BLaER1 (cell line): Measurements from ENCODE around the gene CNEP1R1.
A peak's percentile ranks its signal among the peaks of the same experiment; 100 is the strongest.
"Not testable (repeated sequence)": the region's sequence is repeated elsewhere in the genome, so short reads cannot be mapped to it uniquely, and the experiment has no call there.

Source experiments
- H3K27ac ChIP-seq: shearing (Covaris generic); formaldehyde crosslinking; 2 replicates; pipeline ENCODE4 v1.8.1; 2022
- H3K27me3 ChIP-seq: shearing (Covaris generic); formaldehyde crosslinking; 2 replicates; pipeline ENCODE4 v1.8.1; 2022
- H3K36me3 ChIP-seq: shearing (Covaris generic); formaldehyde crosslinking; 2 replicates; pipeline ENCODE4 v1.8.1; 2022
- H3K4me1 ChIP-seq: shearing (Covaris generic); formaldehyde crosslinking; 2 replicates; pipeline ENCODE4 v1.8.1; 2022
- H3K4me2 ChIP-seq: shearing (Covaris generic); formaldehyde crosslinking; 2 replicates; pipeline ENCODE4 v1.8.1; 2022
- H3K4me3 ChIP-seq: shearing (Covaris generic); formaldehyde crosslinking; 2 replicates; pipeline ENCODE4 v1.8.1; 2022
- H3K9ac ChIP-seq: shearing (Covaris generic); formaldehyde crosslinking; 2 replicates; pipeline ENCODE4 v1.8.1; 2022
- H3K9me3 ChIP-seq: shearing (Covaris generic); formaldehyde crosslinking; 2 replicates; pipeline ENCODE4 v1.8.1; 2022
- H4K20me1 ChIP-seq: shearing (Covaris generic); formaldehyde crosslinking; 2 replicates; pipeline ENCODE4 v1.8.1; 2022
- Cebpa-rat ChIP-seq: shearing (Covaris generic); IDR thresholded peaks from 2 replicates; pipeline ENCODE4 v1.8.1; 2022

CNEP1R1 gene

GRCh38 chr16:50012182-50012581, 12.8 kb upstream of the CNEP1R1 start:
- Histone ChIP-seq H3K4me1 (0 out of 2 replicates have a peak, but pooled peaks cover 5% of the 10 kb centered on the region), H3K4me2 (no peak overlapping the region), H3K36me3 (no peaks in the 10 kb centered on the region), H3K27me3 (no peaks in the 10 kb centered on the region), H3K27ac (no peak overlapping the region), H3K9ac (no peak overlapping the region), H3K4me3 (no peak overlapping the region), H4K20me1 (no peaks in the 10 kb centered on the region), H3K9me3 (peaks cover 18% of the 10 kb centered on the region)
- TF ChIP-seq Cebpa-rat: no peak

DNA sequence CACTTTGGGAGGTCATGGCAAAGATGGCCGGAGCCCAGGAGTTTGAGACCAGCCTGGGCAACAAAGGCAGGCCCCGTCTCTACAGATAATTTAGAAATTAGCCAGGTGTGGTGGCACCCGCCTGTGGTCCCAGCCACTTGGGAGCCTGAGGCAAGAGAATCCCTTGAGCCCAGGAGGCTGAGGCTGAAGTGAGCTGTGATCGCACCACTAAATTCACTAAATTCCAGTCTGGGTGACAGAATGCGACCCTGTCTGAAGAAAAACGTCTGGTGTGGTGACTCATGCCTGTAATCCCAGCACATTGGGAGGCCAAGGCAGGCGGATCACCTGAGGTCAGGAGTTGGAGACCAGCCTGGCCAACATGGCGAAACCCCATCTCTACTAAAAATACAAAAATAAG, 10.8 kb upstream of the CNEP1R1 start:
- not testable (repeated sequence) for H3K4me1 ChIP-seq, H4K20me1 ChIP-seq, H3K4me3 ChIP-seq, H3K4me2 ChIP-seq, H3K36me3 ChIP-seq, H3K27me3 ChIP-seq, H3K27ac ChIP-seq, H3K9ac ChIP-seq, H3K9me3 ChIP-seq

DNA sequence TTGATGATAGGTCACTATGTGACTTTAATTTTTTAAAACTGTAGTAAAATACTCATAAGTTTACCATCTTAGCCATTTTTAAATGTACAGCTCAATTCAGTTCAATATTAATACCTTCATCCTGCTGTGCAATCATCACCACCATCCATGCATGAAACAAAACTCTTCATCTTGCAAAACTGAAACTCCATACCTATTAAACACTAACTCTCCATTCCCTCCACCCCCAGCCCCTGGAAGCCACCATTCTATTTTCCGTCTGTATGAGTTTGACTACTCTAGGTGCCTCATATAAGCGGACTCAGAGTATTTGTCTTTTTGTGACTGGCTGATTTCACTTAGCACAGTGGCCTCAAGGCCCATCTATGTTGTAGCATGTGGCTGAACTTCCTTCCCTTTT, 9.4 kb upstream of the CNEP1R1 start:
- Histone ChIP-seq H3K36me3 (no peaks in the 10 kb centered on the region), H3K4me3 (no peak overlapping the region), H3K4me1 (0 out of 2 replicates have a peak, but pooled peaks cover 5% of the 10 kb centered on the region), H3K27me3 (no peaks in the 10 kb centered on the region), H3K9ac (no peak overlapping the region), H3K4me2 (no peak overlapping the region), H3K9me3 (no peaks in the 10 kb centered on the region), H4K20me1 (no peaks in the 10 kb centered on the region), H3K27ac (no peak overlapping the region)
- TF ChIP-seq Cebpa-rat: no peak

- no peaks in the 10 kb centered on the region for H3K9me3 ChIP-seq
- no peak for TF ChIP-seq Cebpa-rat
- no peak overlapping the region for H3K4me2 ChIP-seq
- H4K20me1 ChIP-seq: no peaks in the 10 kb centered on the region
- H3K27me3 ChIP-seq: no peaks in the 10 kb centered on the region
- no peak overlapping the region for H3K27ac ChIP-seq
- no peaks in the 10 kb centered on the region for H3K4me1 ChIP-seq
- no peak overlapping the region for H3K4me3 ChIP-seq
- H3K36me3 ChIP-seq: no peaks in the 10 kb centered on the region
- no peak overlapping the region for H3K9ac ChIP-seq
These were observed 7.5 kb upstream of the CNEP1R1 start for GRCh38 chr16:50017553-50017952.

GRCh38 chr16:50021544-50021943, 3.5 kb upstream of the CNEP1R1 start:
- no peak overlapping the region for H3K4me2 ChIP-seq
- peaks cover 16% of the 10 kb centered on the region for H3K4me1 ChIP-seq
- H3K36me3 ChIP-seq: no peaks in the 10 kb centered on the region
- no peak overlapping the region for H3K9ac ChIP-seq
- TF ChIP-seq Cebpa-rat: no peak
- H3K4me3 ChIP-seq: no peak overlapping the region
- H4K20me1 ChIP-seq: peaks cover 14% of the 10 kb centered on the region
- no peaks in the 10 kb centered on the region for H3K9me3 ChIP-seq
- no peaks in the 10 kb centered on the region for H3K27me3 ChIP-seq
- no peak overlapping the region for H3K27ac ChIP-seq

GRCh38 chr16:50023641-50024040, 1.4 kb upstream of the CNEP1R1 start:
- no peak for TF ChIP-seq Cebpa-rat
- Histone ChIP-seq H3K27me3 (no peaks in the 10 kb centered on the region), H3K4me3 (no peak overlapping the region), H3K4me2 (no peak overlapping the region), H4K20me1 (peaks cover 24% of the 10 kb centered on the region), H3K27ac (no peak overlapping the region), H3K9me3 (no peaks in the 10 kb centered on the region), H3K4me1 (peaks cover 28% of the 10 kb centered on the region), H3K36me3 (peaks cover 7% of the 10 kb centered on the region), H3K9ac (no peak overlapping the region)

DNA sequence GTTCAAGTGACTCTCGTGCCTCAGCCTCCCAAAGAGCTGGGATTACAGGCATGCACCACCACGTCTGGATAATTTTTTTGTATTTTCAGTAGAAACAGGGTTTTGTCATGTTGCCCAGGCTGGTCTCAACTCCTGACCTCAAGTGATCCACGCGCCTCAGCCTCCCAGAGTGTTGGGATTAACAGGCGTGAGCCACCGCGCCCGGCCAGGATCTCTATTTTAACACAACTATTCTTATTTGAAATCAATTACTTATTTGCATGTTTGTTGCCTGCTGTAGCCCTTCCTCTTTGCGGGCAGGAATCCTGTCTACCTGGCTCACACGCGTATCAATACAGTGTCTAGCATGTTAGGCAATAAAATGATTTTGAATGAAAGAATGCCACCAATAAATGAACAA, 818 bp upstream of the CNEP1R1 start:
- Histone ChIP-seq H3K4me2 (peak overlapping the region; percentile 62), H3K4me1 (peaks cover 28% of the 10 kb centered on the region), H3K4me3 (no peak overlapping the region), H4K20me1 (peaks cover 30% of the 10 kb centered on the region), H3K9ac (no peak overlapping the region), H3K27ac (no peak overlapping the region), H3K27me3 (no peaks in the 10 kb centered on the region), H3K36me3 (peaks cover 9% of the 10 kb centered on the region), H3K9me3 (no peaks in the 10 kb centered on the region)
- TF ChIP-seq Cebpa-rat: no peak

- Histone ChIP-seq H3K4me3 (peak overlapping the region; percentile 92), H3K27ac (peak overlapping the region; percentile 84)
These were observed 509 bp downstream of the CNEP1R1 start for GRCh38 chr16:50025537-50025931.

DNA sequence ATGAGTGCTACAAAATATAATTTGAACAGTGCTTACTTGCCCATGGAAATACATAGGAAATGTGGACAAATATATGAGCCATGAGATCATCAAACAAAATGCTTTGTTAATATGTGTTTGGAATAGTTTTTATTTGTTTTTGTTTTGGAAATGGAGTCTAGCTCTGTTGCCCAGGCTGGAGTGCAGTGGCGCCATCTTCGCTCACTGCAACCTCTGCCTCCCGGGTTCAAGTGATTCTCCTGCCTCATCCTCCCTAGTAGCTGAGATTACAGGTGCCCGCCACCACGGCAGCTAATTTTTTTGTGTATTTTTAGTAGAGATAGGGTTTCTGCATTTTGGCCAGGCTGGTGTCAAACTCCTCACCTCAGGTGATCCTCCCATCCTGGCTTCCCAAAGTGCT, 2.8 kb downstream of the CNEP1R1 start:
- peaks cover 28% of the 10 kb centered on the region for H3K4me1 ChIP-seq
- H3K27ac ChIP-seq: no peak overlapping the region
- H4K20me1 ChIP-seq: peaks cover 62% of the 10 kb centered on the region
- TF ChIP-seq Cebpa-rat: no peak
- no peaks in the 10 kb centered on the region for H3K9me3 ChIP-seq
- no peaks in the 10 kb centered on the region for H3K27me3 ChIP-seq
- no peak overlapping the region for H3K9ac ChIP-seq
- H3K4me3 ChIP-seq: no peak overlapping the region
- H3K36me3 ChIP-seq: peaks cover 45% of the 10 kb centered on the region
- H3K4me2 ChIP-seq: no peak overlapping the region

More at GRCh38 chr16:50025537-50025931, 509 bp downstream of the CNEP1R1 start:
- TF ChIP-seq Cebpa-rat: no peak
- Histone ChIP-seq H3K9me3 (no peaks in the 10 kb centered on the region), H3K4me1 (peaks cover 28% of the 10 kb centered on the region), H3K9ac (peak overlapping the region; percentile 89), H3K36me3 (peaks cover 22% of the 10 kb centered on the region), H4K20me1 (peaks cover 42% of the 10 kb centered on the region), H3K27me3 (no peaks in the 10 kb centered on the region), H3K4me2 (peak overlapping the region; percentile 97)

- H3K4me1 ChIP-seq: peaks cover 18% of the 10 kb centered on the region
- H3K9me3 ChIP-seq: no peaks in the 10 kb centered on the region
- peaks cover 20% of the 10 kb centered on the region for H4K20me1 ChIP-seq
- no peak overlapping the region for H3K27ac ChIP-seq
- H3K9ac ChIP-seq: no peak overlapping the region
- H3K27me3 ChIP-seq: no peaks in the 10 kb centered on the region
- no peak for TF ChIP-seq Cebpa-rat
- no peak overlapping the region for H3K4me2 ChIP-seq
- peaks cover 67% of the 10 kb centered on the region for H3K36me3 ChIP-seq
- no peak overlapping the region for H3K4me3 ChIP-seq
These were observed 10.5 kb downstream of the CNEP1R1 start for GRCh38 chr16:50035468-50035992.

DNA sequence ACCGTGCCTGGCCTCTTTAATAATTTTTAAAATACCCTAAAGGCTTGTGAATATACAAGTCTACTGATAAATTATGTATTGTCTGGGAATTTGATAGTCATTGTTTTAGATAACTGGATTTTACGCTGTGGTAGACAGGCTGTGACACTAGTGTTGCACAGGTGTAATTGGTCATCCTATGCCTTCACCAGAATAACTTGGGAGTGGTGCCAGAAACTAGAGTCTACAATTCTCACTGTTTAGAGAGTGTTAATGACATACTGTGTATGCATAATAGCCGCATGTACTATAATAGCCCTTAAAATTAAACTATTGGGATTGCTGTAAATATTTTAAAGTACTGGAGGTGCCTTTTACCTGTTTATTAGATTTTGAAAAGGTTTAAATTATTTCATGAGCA, 11.4 kb downstream of the CNEP1R1 start:
- Histone ChIP-seq H3K27ac (no peak overlapping the region), H3K9ac (no peak overlapping the region), H3K4me1 (peaks cover 18% of the 10 kb centered on the region), H3K9me3 (no peaks in the 10 kb centered on the region), H3K4me3 (no peak overlapping the region), H4K20me1 (peaks cover 11% of the 10 kb centered on the region; the same call in 1 of the 2 replicates), H3K36me3 (peaks cover 58% of the 10 kb centered on the region), H3K27me3 (no peaks in the 10 kb centered on the region), H3K4me2 (no peak overlapping the region)
- TF ChIP-seq Cebpa-rat: no peak
